Uterus (tissue), 2 donors: ENCODE results near the gene RSAD1.

Experiments
- CTCF ChIP-seq, 4 experiments: fragments of 200-600 bp in 2 of 4; fragments of 450-650 bp in 2 of 4; sonication (generic) in 2 of 4; IDR thresholded peaks; one replicate each; pipeline ENCODE4 v1.5.1; 2016 to 2019; ENCODE audit warnings: antibody characterized with exemption in 4 of 4, mild to moderate bottlenecking in 2 of 4, moderate library complexity in 1 of 4
- POLR2A ChIP-seq, 2 donors: fragments of 450-650 bp; IDR thresholded peaks; one replicate each; pipeline ENCODE4 v1.6.1; 2016; ENCODE audit warnings: antibody characterized with exemption in 2 of 2, mild to moderate bottlenecking in 1 of 2, moderate library complexity in 1 of 2

- TF ChIP-seq POLR2A (IDR thresholded peaks at IDR 0.05) (no peak), CTCF (IDR thresholded peaks at IDR 0.05) (no peak)
These were observed 9.5 kb upstream of the RSAD1 start for GRCh38 chr17:50469208-50469605.
